A549 treated with CpdA at 1 μM for 4 hours (cell line): ENCODE measurements around the gene SMC4. TPM values are rescaled to one million over a fixed set of nuclear protein-coding genes. Genes with fewer than 3 reads are reported as not detected.

ENCODE experiments used
- total RNA-seq: library from RNA; stranded (reverse); fragments of 200-300 nt; extraction: Qiagen RNA extraction; gene quantifications from 5 replicates; pipeline ENCODE4 v1.2.3, GENCODE V29; 2022; ENCODE audit warnings: low read depth

The SMC4 gene
- total RNA-seq, result 79.2 to 118 TPM (median 98.9 TPM) in 5 replicates

GRCh38 chr3:160399125-160400029, at the start of gene SMC4, which contains the start of gene IFT80:
TSS of gene SMC4 (plus strand) at chr3:160399650. CDS start at chr3:160400827, 1,177 bp downstream.
TSS of gene IFT80 (minus strand) at chr3:160399225. CDS start at chr3:160384600, 14,625 bp downstream.

GRCh38 chr3:160449636-160450598, 50.5 kb downstream of the SMC4 start, which contains the start of gene TRIM59:
TSS of gene TRIM59 (minus strand) at chr3:160449786. CDS start at chr3:160439183, 10,603 bp downstream.

Other genes starting within 250 kb of the SMC4 start
- gene C3orf80, start 174.2 kb upstream of the SMC4 start, total RNA-seq, result 1.9 to 2.3 TPM (median 2.1 TPM) in 5 replicates
- 11.3 to 18.1 TPM (median 12.3 TPM) in 5 replicates for gene IFT80, start 425 bp upstream of the SMC4 start, total RNA-seq
- 8.9 to 10.8 TPM (median 9.3 TPM) in 5 replicates for gene TRIM59, start 50.1 kb downstream of the SMC4 start, total RNA-seq
- gene KPNA4, start 165.9 kb downstream of the SMC4 start, total RNA-seq, result 29.6 to 34.3 TPM (median 30.6 TPM) in 5 replicates